SK-N-SH (cell line): ENCODE data around the gene U2AF1L4. TPM values are rescaled to one million over a fixed set of nuclear protein-coding genes. Genes with fewer than 3 reads are reported as not detected.

ENCODE experiments used
- CTCF ChIA-PET: fragments of 300-600, 350-600 bp; formaldehyde crosslinking; extraction: SDS; loops from one replicate; lab custom pipeline; 2021; lab: Yijun Ruan, JAX
- POLR2A ChIA-PET: fragments of 350-600 bp; sonication (Branson Sonifier 250); formaldehyde crosslinking; extraction: SDS; loops from one replicate; lab custom pipeline; 2020; ENCODE audit warnings: antibody characterized with exemption, inconsistent platforms; lab: Yijun Ruan, JAX
- DNase-seq: peaks from one replicate; pipeline ENCODE4 v3.0.0; 2012
- H2AFZ ChIP-seq: fragments of 200-600 bp; sonication (generic); 2 replicates; pipeline ENCODE4 v1.8.1; 2016; ENCODE audit warnings: antibody characterized with exemption, mild to moderate bottlenecking, low read depth
- H3F3A ChIP-seq: fragments of 200-600 bp; sonication (generic); replicated peaks from 2 replicates; pipeline ENCODE3; 2016; ENCODE audit warnings: antibody characterized with exemption, mild to moderate bottlenecking; ENCODE audit not compliant: insufficient read depth
- H3K27ac ChIP-seq, 2 experiments: fragments of 200-500 bp in 1 of 2; fragments of 200-600 bp in 1 of 2; sonication (Bioruptor generic) in 1 of 2; sonication (generic), shearing (Covaris generic) in 1 of 2; 2 replicates each; pipeline versions ENCODE4 v1.5.1 to v1.6.1; 2014 to 2016; ENCODE audit warnings: low read depth in 2 of 2, inconsistent platforms in 1 of 2, low read length in 1 of 2, mild to moderate bottlenecking in 1 of 2, mixed read lengths in 1 of 2
- H3K27me3 ChIP-seq: fragments of 200-600 bp; sonication (generic), shearing (Covaris generic); 2 replicates; pipeline ENCODE4 v1.6.1; 2016; ENCODE audit warnings: mixed run types; ENCODE audit not compliant: insufficient read depth
- H3K36me3 ChIP-seq, 2 experiments: fragments of 200-500 bp in 1 of 2; fragments of 200-600 bp in 1 of 2; sonication (Bioruptor generic) in 1 of 2; sonication (generic) in 1 of 2; replicated peaks in 1 of 2; 2 replicates each; pipeline versions ENCODE3 to v1.5.1; 2014 to 2016; ENCODE audit warnings: low read length in 1 of 2, mild to moderate bottlenecking in 1 of 2; ENCODE audit not compliant: insufficient read depth in 2 of 2, control insufficient read depth in 1 of 2
- H3K4me1 ChIP-seq, 2 experiments: fragments of 200-500 bp in 1 of 2; fragments of 200-600 bp in 1 of 2; sonication (Bioruptor generic) in 1 of 2; sonication (generic), shearing (Covaris generic) in 1 of 2; 2 replicates each; pipeline versions ENCODE4 v1.5.1 to v1.6.1; 2014 to 2016; ENCODE audit warnings: low read depth in 1 of 2, low read length in 1 of 2, mixed run types in 1 of 2; ENCODE audit not compliant: insufficient read depth in 2 of 2, control insufficient read depth in 1 of 2
- H3K4me2 ChIP-seq: fragments of 200-600 bp; sonication (generic), shearing (Covaris generic); 2 replicates; pipeline ENCODE4 v1.6.1; 2017; ENCODE audit warnings: mixed run types
- H3K4me3 ChIP-seq, 2 experiments: fragments of 200-500 bp in 1 of 2; fragments of 200-600 bp in 1 of 2; sonication (Bioruptor generic) in 1 of 2; sonication (generic), shearing (Covaris generic) in 1 of 2; 2 replicates each; pipeline versions ENCODE4 v1.5.1 to v1.8.1; 2014 to 2016; ENCODE audit warnings: low read depth in 2 of 2, inconsistent platforms in 1 of 2, low read length in 1 of 2, mild to moderate bottlenecking in 1 of 2, mixed read lengths in 1 of 2, moderate library complexity in 1 of 2
- H3K79me2 ChIP-seq: fragments of 200-600 bp; sonication (generic); 2 replicates; pipeline ENCODE4 v1.8.1; 2017; ENCODE audit warnings: mild to moderate bottlenecking; ENCODE audit not compliant: insufficient read depth
- H3K9ac ChIP-seq: fragments of 200-600 bp; sonication (generic); 2 replicates; pipeline ENCODE4 v1.6.1; 2017; ENCODE audit warnings: mixed run types
- H3K9me2 ChIP-seq: fragments of 200-600 bp; sonication (generic); 2 replicates; pipeline ENCODE4 v1.6.1; 2017; ENCODE audit warnings: mixed run types
- H3K9me3 ChIP-seq: fragments of 200-600 bp; sonication (generic); 2 replicates; pipeline ENCODE4 v1.6.1; 2017; ENCODE audit warnings: mixed run types, mild to moderate bottlenecking, moderate library complexity
- H4K20me1 ChIP-seq: fragments of 200-600 bp; sonication (generic); 2 replicates; pipeline ENCODE4 v1.6.1; 2017; ENCODE audit warnings: mild to moderate bottlenecking, mixed run types; ENCODE audit not compliant: insufficient read depth
- EP300 ChIP-seq, 2 experiments: IDR thresholded peaks; 2 replicates each; pipeline versions ENCODE4 v1.4.0 to v1.6.1; 2012; ENCODE audit warnings: borderline replicate concordance in 1 of 2, low read depth in 1 of 2, low read length in 1 of 2
- EZH2phosphoT487 ChIP-seq: fragments of 200-600 bp; sonication (generic); IDR thresholded peaks from 2 replicates; pipeline ENCODE4 v1.6.1; 2017; ENCODE audit warnings: low read depth, mixed run types, mild to moderate bottlenecking, antibody characterized with exemption, moderate library complexity, borderline replicate concordance
- FOSL2 ChIP-seq: IDR thresholded peaks from 2 replicates; pipeline ENCODE4 v1.4.0; 2012; ENCODE audit warnings: low read depth, mild to moderate bottlenecking, moderate library complexity, borderline replicate concordance
- IRF3 ChIP-seq: fragments of 150-350 bp; IDR thresholded peaks from 2 replicates; pipeline ENCODE4 v1.6.1; 2016; ENCODE audit warnings: mild to moderate bottlenecking, low read depth, low read length
- JUND ChIP-seq: IDR thresholded peaks from 2 replicates; pipeline ENCODE4 v1.4.0; 2012
- MAX ChIP-seq: IDR thresholded peaks from 2 replicates; pipeline ENCODE4 v1.4.0; 2012; ENCODE audit warnings: low read depth
- MEF2A ChIP-seq: IDR thresholded peaks from 2 replicates; pipeline ENCODE4 v1.4.0; 2012; ENCODE audit warnings: low read depth, borderline replicate concordance
- NFIC ChIP-seq: IDR thresholded peaks from 2 replicates; pipeline ENCODE4 v1.4.0; 2012; ENCODE audit warnings: borderline replicate concordance
- PBX3 ChIP-seq: IDR thresholded peaks from 2 replicates; pipeline ENCODE4; 2012
- RCOR1 ChIP-seq: fragments of 150-350 bp; IDR thresholded peaks from 2 replicates; pipeline ENCODE4 v1.6.1; 2017; ENCODE audit warnings: antibody characterized with exemption, low read length
- REST ChIP-seq: IDR thresholded peaks from 2 replicates; pipeline ENCODE4 v1.6.1; 2012; ENCODE audit warnings: mild to moderate bottlenecking, low read depth, low read length, moderate library complexity
- RFX5 ChIP-seq: IDR thresholded peaks from 2 replicates; pipeline ENCODE4 v1.6.1; 2012; ENCODE audit warnings: mild to moderate bottlenecking, improper control_type of control experiment, low read length
- RXRA ChIP-seq: IDR thresholded peaks from 2 replicates; pipeline ENCODE4 v1.4.0; 2012; ENCODE audit warnings: low read depth, mild to moderate bottlenecking, borderline replicate concordance
- SIN3A ChIP-seq: IDR thresholded peaks from 2 replicates; pipeline ENCODE4 v1.6.1; 2012; ENCODE audit warnings: low read depth, mild to moderate bottlenecking, low read length, moderate library complexity, borderline replicate concordance
- TAF1 ChIP-seq: IDR thresholded peaks from 2 replicates; pipeline ENCODE4 v1.6.1; 2012; ENCODE audit warnings: low read depth, mild to moderate bottlenecking, low read length, moderate library complexity, borderline replicate concordance
- TCF12 ChIP-seq: IDR thresholded peaks from 2 replicates; pipeline ENCODE4 v1.4.0; 2012
- TEAD4 ChIP-seq: IDR thresholded peaks from 2 replicates; pipeline ENCODE4 v1.4.0; 2012; ENCODE audit warnings: mild to moderate bottlenecking, borderline replicate concordance; ENCODE audit not compliant: insufficient read depth
- USF1 ChIP-seq: IDR thresholded peaks from 2 replicates; pipeline ENCODE4 v1.4.0; 2012; ENCODE audit warnings: low read depth, borderline replicate concordance
- YY1 ChIP-seq: IDR thresholded peaks from 2 replicates; pipeline ENCODE4 v1.4.0; 2012; ENCODE audit warnings: low read depth, mild to moderate bottlenecking
- WGBS: methylation state at CpG from one replicate; pipeline ENCODE4 v1.1.6; 2017; ENCODE audit warnings: low lambda C conversion rate; 5-methylcytosine and 5-hydroxymethylcytosine counted together
- polyA plus RNA-seq, 3 experiments: library from polyadenylated mRNA; depleted of rRNA; stranded (reverse); fragments of >200 nt; gene quantifications; 2 replicates each; pipeline ENCODE4 v1.2.3, GENCODE V29; 2012

U2AF1L4 gene
- polyA plus RNA-seq, 1 of the 3 experiments (the other 2 are of a cell fraction) = 25.9 TPM

- H3K27me3 ChIP-seq = no peaks in the 10 kb centered on the region
These were observed 17.9 kb downstream of the U2AF1L4 start for GRCh38 chr19:35727053-35727955.

More at GRCh38 chr19:35727053-35727955, 17.9 kb downstream of the U2AF1L4 start:
- POLR2A ChIA-PET = interaction anchor here (1.3 to 3.5 kb wide), 2 partner anchors 9 to 13 kb away, joined by 4 to 10 read pairs; no protein-coding TSS in a partner anchor
- no peak overlapping the region for H3K27ac ChIP-seq
- H3K36me3 ChIP-seq = peaks cover 18 to 93% of the 10 kb centered on the region in 2 experiments
- WGBS = 94% methylated on average over 13 of the region's 25 CpGs
- H3F3A ChIP-seq = no peaks in the 10 kb centered on the region
- no peak overlapping the region for H2AFZ ChIP-seq
- H3K4me1 ChIP-seq = no peaks in the 10 kb centered on the region
- peaks cover 3% of the 10 kb centered on the region; the same call in 1 of the 2 replicates for H4K20me1 ChIP-seq
- no peaks in the 10 kb centered on the region for H3K9me3 ChIP-seq
- H3K9ac ChIP-seq = no peak overlapping the region
- H3K4me2 ChIP-seq = no peak overlapping the region
- no peak overlapping the region for H3K4me3 ChIP-seq
- CTCF ChIA-PET = interaction anchor here (1.0 kb wide), 2 partner anchors 13 to 17 kb away, joined by 3 read pairs; no protein-coding TSS in a partner anchor
- TF ChIP-seq TEAD4 = no peak
- TF ChIP-seq EZH2phosphoT487 = no peak
- no peak for TF ChIP-seq MEF2A
- no peak for TF ChIP-seq SIN3A
- no peak for TF ChIP-seq MAX
- TF ChIP-seq RXRA = no peak
- TF ChIP-seq NFIC = no peak
- TF ChIP-seq FOSL2 = no peak
- no peak for TF ChIP-seq USF1
- no peak for TF ChIP-seq RFX5
- no peak for TF ChIP-seq REST
- TF ChIP-seq EP300 (IDR thresholded peaks at IDR 0.05; ENCODE audit: borderline replicate concordance in 1 of 2, low read depth in 1 of 2, low read length in 1 of 2) = no peak
- TF ChIP-seq TAF1 = no peak
- no peak for TF ChIP-seq RCOR1
- no peak for TF ChIP-seq PBX3
- TF ChIP-seq JUND = no peak
- no peak for TF ChIP-seq YY1
- TF ChIP-seq IRF3 = no peak
- TF ChIP-seq TCF12 = no peak
- no peaks in the 10 kb centered on the region for H3K79me2 ChIP-seq
- no peaks in the 10 kb centered on the region for H3K9me2 ChIP-seq
- DNase-seq = no peak
